K562 (cell line): ENCODE results near the gene SENP8. TPM values are rescaled to one million over a fixed set of nuclear protein-coding genes. Genes with fewer than 3 reads are reported as not detected.

Experiments used
- ATAC-seq: fragments of 200-7000 bp; cut with Tn5 transposase; 3 replicates; pipeline ENCODE4 v1.9.1; 2020; ENCODE audit warnings: moderate library complexity
- BruUV-seq: library from RNA; stranded (reverse); fragments of 400-500 nt; replicated peaks from 2 replicates; lab custom pipeline; 2021; lab: Mats Ljungman, UMichigan
- CTCF ChIA-PET: fragments of 300-600 bp; formaldehyde crosslinking; extraction: SDS; loops from one replicate; lab custom pipeline; 2021; ENCODE audit warnings: low intra/inter-chr PET ratio; lab: Yijun Ruan, JAX
- POLR2A ChIA-PET: fragments of 300-600, 350-650 bp; sonication (Branson Sonifier 250); formaldehyde crosslinking; extraction: SDS; loops from one replicate; lab custom pipeline; 2021; ENCODE audit warnings: antibody characterized with exemption, inconsistent platforms; lab: Yijun Ruan, JAX
- DNase-seq, 4 experiments: peaks; one replicate each; pipeline versions ENCODE4 v3.0.0 to v3.0.0-alpha.2; 2011 to 2018; ENCODE audit warnings: low spot score in 3 of 4, mixed read lengths in 3 of 4; ENCODE audit errors: extremely low read depth in 1 of 4
- FAIRE-seq: peaks from 2 replicates; lab custom pipeline; 2011; peaks lifted over from hg19 to GRCh38; lab: Jason Lieb, UNC
- H2AFZ ChIP-seq: 2 replicates; pipeline ENCODE4 v1.6.0; 2011; ENCODE audit warnings: low read depth, low read length, control low read depth, inconsistent platforms
- H3K27ac ChIP-seq: fragments of 200-600 bp; 3 replicates; pipeline ENCODE4 v1.8.0; 2011; ENCODE audit warnings: low read depth, mild to moderate bottlenecking, control low read depth, inconsistent platforms, low read length, moderate library complexity, mixed read lengths; ENCODE audit errors: extremely low read depth
- H3K27me3 ChIP-seq, 2 experiments: fragments of 300-600 bp in 1 of 2; 2 replicates in 1 of 2; 3 replicates in 1 of 2; pipeline versions ENCODE4 v1.6.0 to v1.8.0; 2011; ENCODE audit warnings: inconsistent platforms in 2 of 2, low read length in 2 of 2, mild to moderate bottlenecking in 1 of 2, mixed read lengths in 1 of 2, moderate library complexity in 1 of 2; ENCODE audit not compliant: control insufficient read depth in 2 of 2, insufficient read depth in 2 of 2
- H3K36me3 ChIP-seq: fragments of 300-600 bp; 3 replicates; pipeline ENCODE4 v1.8.0; 2011; ENCODE audit warnings: mild to moderate bottlenecking, low read length, inconsistent platforms; ENCODE audit not compliant: control insufficient read depth, insufficient read depth
- H3K4me1 ChIP-seq, 2 experiments: fragments of 200-600 bp in 1 of 2; replicated peaks in 1 of 2; 2 replicates in 1 of 2; 3 replicates in 1 of 2; pipeline versions ENCODE4 v1.5.1 to v1.8.0; 2011; ENCODE audit warnings: inconsistent platforms in 2 of 2, low read length in 2 of 2, mild to moderate bottlenecking in 1 of 2, mixed read lengths in 1 of 2, moderate library complexity in 1 of 2; ENCODE audit not compliant: control insufficient read depth in 2 of 2, insufficient read depth in 2 of 2
- H3K4me2 ChIP-seq: 2 replicates; pipeline ENCODE4 v1.6.1; 2011; ENCODE audit warnings: low read length, control low read depth, inconsistent platforms, mixed read lengths; ENCODE audit not compliant: insufficient read depth
- H3K4me3 ChIP-seq: fragments of 200-600 bp; sonication (generic), shearing (Covaris generic); 2 replicates; pipeline ENCODE4 v1.5.1; 2016; ENCODE audit warnings: control low read depth, inconsistent platforms
- H3K79me2 ChIP-seq: fragments of 200-600 bp; 3 replicates; pipeline ENCODE4 v1.8.0; 2011; ENCODE audit warnings: low read length, inconsistent platforms; ENCODE audit not compliant: control insufficient read depth, insufficient read depth
- H3K9ac ChIP-seq, 2 experiments: 2 replicates each; pipeline versions ENCODE4 v1.6.0 to v1.6.1; 2011; ENCODE audit warnings: low read depth in 2 of 2, low read length in 2 of 2, control low read depth in 1 of 2, inconsistent platforms in 1 of 2, mild to moderate bottlenecking in 1 of 2, mixed read lengths in 1 of 2; ENCODE audit not compliant: insufficient read depth in 1 of 2
- H3K9me1 ChIP-seq: one replicate; pipeline ENCODE4 v1.6.0; 2011; ENCODE audit warnings: inconsistent platforms, mild to moderate bottlenecking, low read length, moderate library complexity; ENCODE audit not compliant: control insufficient read depth, insufficient read depth
- H3K9me3 ChIP-seq: replicated peaks from 2 replicates; pipeline ENCODE4 v1.5.1; 2011; ENCODE audit warnings: low read depth, low read length, inconsistent platforms; ENCODE audit not compliant: control insufficient read depth, insufficient read depth
- H4K20me1 ChIP-seq: replicated peaks from 2 replicates; pipeline ENCODE4 v1.6.1; 2011; ENCODE audit warnings: low read length, inconsistent platforms, mixed read lengths; ENCODE audit not compliant: control insufficient read depth, insufficient read depth
- ATF1 ChIP-seq, 2 experiments: fragments of 450-650 bp in 1 of 2; IDR thresholded peaks; 2 replicates each; pipeline ENCODE4 v1.6.1; 2016; ENCODE audit warnings: missing compliant biosample characterization in 1 of 2, missing genetic modification characterization in 1 of 2
- ESRRA ChIP-seq: fragments of 450-650 bp; IDR thresholded peaks from 2 replicates; pipeline ENCODE4 v1.6.1; 2014; ENCODE audit warnings: low read depth, mild to moderate bottlenecking, moderate library complexity, borderline replicate concordance
- EZH2 ChIP-seq: IDR thresholded peaks from 2 replicates; pipeline ENCODE4 v1.6.1; 2012; ENCODE audit warnings: low read depth, mild to moderate bottlenecking, inconsistent platforms, low read length, borderline replicate concordance
- GATA2 ChIP-seq: sonication (generic); formaldehyde crosslinking; IDR thresholded peaks from 2 replicates; pipeline ENCODE4 v1.4.0; 2020; ENCODE audit warnings: mild to moderate bottlenecking, missing genetic modification reagents
- HNRNPH1 ChIP-seq: fragments of 200-400 bp; formaldehyde crosslinking; optimal IDR thresholded peaks from 2 replicates; pipeline ENCODE3; 2017; ENCODE audit warnings: low read depth, mild to moderate bottlenecking, low read length, moderate library complexity
- HNRNPLL ChIP-seq: fragments of 200-400 bp; formaldehyde crosslinking; IDR thresholded peaks from 2 replicates; pipeline ENCODE4 v1.6.1; 2017; ENCODE audit warnings: low read length, low read depth, mild to moderate bottlenecking; ENCODE audit not compliant: poor library complexity, severe bottlenecking
- NFE2 ChIP-seq: IDR thresholded peaks from 2 replicates; pipeline ENCODE4 v1.6.1; 2014; ENCODE audit warnings: antibody characterized with exemption, low read depth
- NR3C1 ChIP-seq: sonication (generic); formaldehyde crosslinking; IDR thresholded peaks from 2 replicates; pipeline ENCODE4 v1.8.1; 2022; ENCODE audit warnings: missing genetic modification reagents
- SOX6 ChIP-seq: fragments of 450-650 bp; IDR thresholded peaks from 2 replicates; pipeline ENCODE4 v1.6.1; 2014; ENCODE audit warnings: mild to moderate bottlenecking
- SPI1 ChIP-seq: IDR thresholded peaks from 2 replicates; pipeline ENCODE4 v1.6.1; 2011; ENCODE audit warnings: low read depth, low read length, control low read depth, borderline replicate concordance
- STAT5B ChIP-seq: fragments of 250-450 bp; sonication (Bioruptor Pico); IDR thresholded peaks from 2 replicates; pipeline ENCODE4 v1.8.0; 2021; ENCODE audit warnings: mild to moderate bottlenecking, inconsistent platforms
- TCFL5 ChIP-seq: fragments of 250-450 bp; sonication (Bioruptor Pico); conservative IDR thresholded peaks from 2 replicates; pipeline ENCODE4 v1.6.1; 2021; ENCODE audit warnings: mild to moderate bottlenecking, moderate library complexity, matching md5 sums
- TOE1 ChIP-seq, 2 experiments: fragments of 450-650 bp in 1 of 2; sonication (generic) in 1 of 2; formaldehyde crosslinking in 1 of 2; IDR thresholded peaks; 2 replicates each; pipeline versions ENCODE4 v1.7.1 to v1.8.0; 2016 to 2022; ENCODE audit warnings: borderline replicate concordance in 2 of 2, mild to moderate bottlenecking in 2 of 2, antibody characterized with exemption in 1 of 2, inconsistent platforms in 1 of 2, low read depth in 1 of 2, missing genetic modification reagents in 1 of 2, moderate library complexity in 1 of 2
- U2AF2 ChIP-seq: fragments of 200-400 bp; formaldehyde crosslinking; optimal IDR thresholded peaks from 2 replicates; pipeline ENCODE3; 2017; ENCODE audit warnings: low read depth, mild to moderate bottlenecking, low read length
- ZBTB7A ChIP-seq: IDR thresholded peaks from 2 replicates; pipeline ENCODE4 v1.6.1; 2011; ENCODE audit warnings: low read depth, mild to moderate bottlenecking, low read length, moderate library complexity, borderline replicate concordance; ENCODE audit not compliant: control insufficient read depth
- ZNF263 ChIP-seq: sonication (generic); formaldehyde crosslinking; IDR thresholded peaks from 2 replicates; pipeline ENCODE4 v1.8.0; 2022; ENCODE audit warnings: mild to moderate bottlenecking, missing genetic modification reagents, borderline replicate concordance
- ZNF668 ChIP-seq: fragments of 250-450 bp; sonication (Bioruptor Pico); IDR thresholded peaks from 2 replicates; pipeline ENCODE4 v1.8.0; 2022; ENCODE audit warnings: mild to moderate bottlenecking, inconsistent platforms
- WGBS: fragments of 100-300 bp; shearing (Covaris generic); methylation state at CpG from one replicate; pipeline ENCODE4 v1.1.6; 2016; ENCODE audit warnings: low coverage, mixed read lengths; ENCODE audit not compliant: insufficient coverage; ENCODE audit errors: missing lambda C conversion rate; 5-methylcytosine and 5-hydroxymethylcytosine counted together
- in situ Hi-C: fragments of 300-500 bp; cut with MboI; formaldehyde crosslinking; loops from 4 replicates; pipeline ENCODE4 v1.15.0; 2018; ENCODE audit warnings: inconsistent platforms, mixed read lengths
- intact Hi-C: fragments of 100-400 bp; cut with micrococcal nuclease; formaldehyde crosslinking; loops from 2 replicates; pipeline ENCODE4 v1.14.2; 2022
- polyA plus RNA-seq, 8 experiments: library from polyadenylated mRNA; depleted of rRNA in 4 of 8; stranded (reverse) in 5 of 8; unstranded in 3 of 8; fragments of >200 nt; fragmentation: Nextera tagmentation in 2 of 8; fragmentation: Illumina TruSeq in 1 of 8; extraction: Ambion mirVana in 2 of 8; extraction: Trizol in 1 of 8; gene quantifications; 2 replicates each; pipeline versions ENCODE4 v1.2.1 to v1.2.3, GENCODE V29; 2011 to 2014; ENCODE audit warnings: inconsistent platforms in 1 of 8, missing spikeins in 1 of 8
- total RNA-seq, 7 experiments: library from RNA; depleted of rRNA in 6 of 7; stranded (reverse); fragments of >200 nt in 6 of 7; fragmentation: Illumina TruSeq in 2 of 7; extraction: Trizol in 2 of 7; gene quantifications; 2 replicates each; pipeline versions ENCODE4 v1.2.1 to v1.2.3, GENCODE V29; 2011 to 2021; ENCODE audit warnings: low replicate concordance in 1 of 7
- TF ChIP-seq, protein P1 (sequence below): sonication (generic); formaldehyde crosslinking; IDR thresholded peaks from 2 replicates; pipeline ENCODE4 v1.8.0; 2023; ENCODE audit warnings: mild to moderate bottlenecking, missing genetic modification reagents
- TF ChIP-seq, protein P2 (sequence below): fragments of 450-650 bp; IDR thresholded peaks from 2 replicates; pipeline ENCODE4 v1.6.1; 2014; ENCODE audit warnings: low read depth, mild to moderate bottlenecking, moderate library complexity, borderline replicate concordance

The SENP8 gene
- total and polyA plus RNA-seq, 9 of the 15 experiments (the other 6 are each of a cell fraction or from before 2014, with no cell fraction given) = 1.4 to 5.4 (median 2.4) TPM

DNA sequence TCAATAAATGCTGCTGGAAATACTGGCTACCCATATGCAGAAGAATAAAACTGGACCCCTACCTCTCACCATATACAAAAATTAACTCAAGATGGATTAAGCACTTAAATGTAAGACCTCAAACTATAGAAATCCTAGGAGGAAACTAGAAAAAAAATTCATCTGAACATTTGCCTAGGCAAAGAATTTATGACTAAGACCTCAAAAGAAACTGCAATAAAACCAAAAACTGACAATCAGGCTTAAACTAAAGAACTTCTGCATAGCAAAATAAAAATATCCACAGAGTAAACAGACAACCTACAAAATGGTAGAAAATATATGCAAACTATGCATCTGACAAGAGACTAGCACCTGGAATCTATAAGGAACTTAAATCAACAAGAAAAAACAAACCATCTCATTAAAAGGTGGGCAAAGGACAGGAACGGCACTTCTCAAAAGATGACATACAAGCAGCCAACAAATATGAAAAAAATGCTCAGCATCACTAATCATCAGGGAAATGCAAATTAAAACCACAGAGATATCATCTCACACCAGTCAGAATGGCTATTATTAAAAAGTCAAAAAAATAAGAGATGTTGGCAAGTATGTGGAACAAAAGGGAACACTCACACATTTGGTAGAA is 47.3 kb upstream of the SENP8 start:
- H3K9me1 ChIP-seq = no peaks in the 10 kb centered on the region
- H3K4me3 ChIP-seq = no peak overlapping the region
- TF ChIP-seq, protein P1, sequence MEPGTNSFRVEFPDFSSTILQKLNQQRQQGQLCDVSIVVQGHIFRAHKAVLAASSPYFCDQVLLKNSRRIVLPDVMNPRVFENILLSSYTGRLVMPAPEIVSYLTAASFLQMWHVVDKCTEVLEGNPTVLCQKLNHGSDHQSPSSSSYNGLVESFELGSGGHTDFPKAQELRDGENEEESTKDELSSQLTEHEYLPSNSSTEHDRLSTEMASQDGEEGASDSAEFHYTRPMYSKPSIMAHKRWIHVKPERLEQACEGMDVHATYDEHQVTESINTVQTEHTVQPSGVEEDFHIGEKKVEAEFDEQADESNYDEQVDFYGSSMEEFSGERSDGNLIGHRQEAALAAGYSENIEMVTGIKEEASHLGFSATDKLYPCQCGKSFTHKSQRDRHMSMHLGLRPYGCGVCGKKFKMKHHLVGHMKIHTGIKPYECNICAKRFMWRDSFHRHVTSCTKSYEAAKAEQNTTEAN = no peak
- TF ChIP-seq SOX6 (no peak), GATA2 (no peak), ZNF263 (CRISPR knock-in tag) (no peak), STAT5B (CRISPR knock-in tag) (no peak), HNRNPLL (no peak), NFE2 (no peak), TCFL5 (CRISPR knock-in tag) (no peak), U2AF2 (no peak), SPI1 (no peak), HNRNPH1 (no peak), TOE1 (IDR thresholded peaks at IDR 0.05; ENCODE audit: borderline replicate concordance) (no peak), TOE1 (CRISPR knock-in tag; IDR thresholded peaks at IDR 0.05; ENCODE audit: borderline replicate concordance, low read depth) (no peak), ZNF668 (CRISPR knock-in tag) (no peak), EZH2 (no peak), NR3C1 (CRISPR knock-in tag) (no peak), ZBTB7A (no peak), ESRRA (no peak), ATF1 (CRISPR knock-in tag; IDR thresholded peaks at IDR 0.05) (no peak), ATF1 (tag; IDR thresholded peaks at IDR 0.05) (no peak)
- TF ChIP-seq, protein P2, sequence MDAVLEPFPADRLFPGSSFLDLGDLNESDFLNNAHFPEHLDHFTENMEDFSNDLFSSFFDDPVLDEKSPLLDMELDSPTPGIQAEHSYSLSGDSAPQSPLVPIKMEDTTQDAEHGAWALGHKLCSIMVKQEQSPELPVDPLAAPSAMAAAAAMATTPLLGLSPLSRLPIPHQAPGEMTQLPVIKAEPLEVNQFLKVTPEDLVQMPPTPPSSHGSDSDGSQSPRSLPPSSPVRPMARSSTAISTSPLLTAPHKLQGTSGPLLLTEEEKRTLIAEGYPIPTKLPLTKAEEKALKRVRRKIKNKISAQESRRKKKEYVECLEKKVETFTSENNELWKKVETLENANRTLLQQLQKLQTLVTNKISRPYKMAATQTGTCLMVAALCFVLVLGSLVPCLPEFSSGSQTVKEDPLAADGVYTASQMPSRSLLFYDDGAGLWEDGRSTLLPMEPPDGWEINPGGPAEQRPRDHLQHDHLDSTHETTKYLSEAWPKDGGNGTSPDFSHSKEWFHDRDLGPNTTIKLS = no peak
- intact Hi-C loops (no loop called here), in situ Hi-C loops (no loop called here)
- H3K27ac ChIP-seq = no peak overlapping the region
- no peaks in the 10 kb centered on the region for H3K79me2 ChIP-seq
- H3K36me3 ChIP-seq = no peaks in the 10 kb centered on the region
- ChIA-PET CTCF (no interaction called here), POLR2A (no interaction called here)
- no peaks in the 10 kb centered on the region for H3K4me1 ChIP-seq
- H3K27me3 ChIP-seq = no peaks in the 10 kb centered on the region; a peak in 1 of 5 replicates
- FAIRE-seq = no peak
- no peak for ATAC-seq
- no peak overlapping the region for H3K9ac ChIP-seq
- WGBS = 71% methylated on average over 1 of the region's 1 CpG
- no peak overlapping the region for H2AFZ ChIP-seq
- H3K9me3 ChIP-seq = no peaks in the 10 kb centered on the region
- DNase-seq = no peak
- no peak overlapping the region for H3K4me2 ChIP-seq
- no peaks in the 10 kb centered on the region for H4K20me1 ChIP-seq
- BruUV-seq = no TSS peak
